ENCODE data around the gene PPOX. TPM values are rescaled to one million over a fixed set of nuclear protein-coding genes. Genes with fewer than 3 reads are reported as not detected.

Gene PPOX
- total RNA-seq, 2 experiments from 2014 or later: 33.6 to 40.7 TPM

DNA sequence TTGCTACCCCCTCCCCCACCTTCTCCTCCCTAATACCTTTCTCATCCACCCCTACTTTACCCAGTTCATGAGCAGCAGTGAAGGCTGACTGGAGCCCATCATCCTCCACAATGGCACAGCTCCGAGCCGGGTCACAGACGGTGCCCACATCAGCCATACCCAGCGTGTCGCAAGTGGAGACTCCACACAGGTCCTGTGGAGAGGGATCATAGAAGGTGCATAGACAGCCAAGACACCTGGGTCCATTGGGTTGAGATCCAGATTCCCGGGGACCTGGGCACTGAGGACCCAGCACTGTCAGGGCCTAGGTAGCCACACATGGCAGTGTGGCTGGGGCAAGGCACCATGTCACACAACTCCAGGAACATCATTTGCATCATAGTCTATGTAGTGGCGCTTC is 29.9 kb downstream of the PPOX start:
- ChIA-PET CTCF (interaction anchor here (1.1 kb wide), 1 partner anchor 14 kb away, joined by 4 read pairs; no protein-coding TSS in a partner anchor), POLR2A (no interaction called here)
- Mint-ChIP-seq H3K9me3 (no peaks in the 10 kb centered on the region), H3K27ac (peak overlapping the region; percentile 70), H3K27me3 (no peaks in the 10 kb centered on the region), H3K4me3 (no peak overlapping the region), H3K4me1 (peaks cover 51% of the 10 kb centered on the region), H3K36me3 (ENCODE audit: low read depth) (no peaks in the 10 kb centered on the region)
- no peak for DNase-seq

DNA sequence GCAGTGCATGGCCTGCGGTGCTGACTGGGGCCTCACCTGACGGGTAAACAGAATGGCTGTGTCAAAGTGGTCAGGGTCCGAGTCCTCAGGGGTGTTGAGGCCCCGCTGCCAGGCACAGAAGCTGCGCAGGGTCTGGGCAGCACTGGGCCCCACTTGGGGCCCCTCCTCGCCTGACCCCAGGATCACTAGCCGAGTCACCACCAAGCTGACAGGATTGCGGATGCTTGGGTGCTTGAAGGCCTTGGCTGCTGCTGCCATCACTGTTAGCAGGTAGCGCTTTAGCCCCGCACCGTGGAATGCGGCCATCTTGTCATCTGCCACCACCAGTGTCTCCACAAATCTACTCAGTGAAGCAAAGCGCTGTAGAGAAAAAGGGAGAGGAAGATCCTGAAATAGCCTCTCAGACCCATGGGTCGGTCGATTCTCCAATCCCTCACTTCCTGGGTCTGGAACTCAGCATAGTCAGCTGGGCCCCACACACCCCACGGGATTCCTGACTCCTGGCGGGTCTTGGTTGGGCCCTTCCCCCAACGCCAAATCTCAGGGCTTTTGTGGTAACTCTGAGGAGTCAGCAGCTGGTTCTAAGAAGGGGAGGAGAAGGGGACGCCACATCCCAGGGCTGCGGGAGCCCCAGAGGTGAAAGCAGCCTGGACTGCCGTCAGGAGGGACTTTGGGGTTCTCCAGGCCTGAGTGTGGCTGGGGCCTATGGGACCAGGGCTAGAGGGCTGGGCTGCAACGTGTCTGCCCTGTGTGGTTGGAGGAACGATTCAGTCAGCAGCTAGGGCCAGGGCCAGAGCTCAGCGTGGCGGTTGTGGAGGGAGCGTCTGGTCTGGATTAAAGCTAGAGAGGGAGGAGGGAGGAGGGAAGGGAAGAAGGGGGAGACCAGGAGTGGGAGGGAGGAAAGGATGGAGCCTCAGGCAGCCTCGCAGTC is 30.6 kb downstream of the PPOX start:
- no peaks in the 10 kb centered on the region for H3K36me3 Mint-ChIP-seq (ENCODE audit: low read depth)
- no peak overlapping the region for H3K4me3 Mint-ChIP-seq
- H3K9me3 Mint-ChIP-seq: no peaks in the 10 kb centered on the region
- ChIA-PET POLR2A (no interaction called here), CTCF (interaction anchor here (0.9 to 2.0 kb wide), 2 partner anchors 29 to 186 kb away, joined by 3 to 6 read pairs; partner anchors contain the start of gene TOMM40L)
- no peaks in the 10 kb centered on the region for H3K27me3 Mint-ChIP-seq
- H3K4me1 Mint-ChIP-seq: peaks cover 57% of the 10 kb centered on the region
- no peak for DNase-seq
- H3K27ac Mint-ChIP-seq: peak overlapping the region; percentile 1

DNA sequence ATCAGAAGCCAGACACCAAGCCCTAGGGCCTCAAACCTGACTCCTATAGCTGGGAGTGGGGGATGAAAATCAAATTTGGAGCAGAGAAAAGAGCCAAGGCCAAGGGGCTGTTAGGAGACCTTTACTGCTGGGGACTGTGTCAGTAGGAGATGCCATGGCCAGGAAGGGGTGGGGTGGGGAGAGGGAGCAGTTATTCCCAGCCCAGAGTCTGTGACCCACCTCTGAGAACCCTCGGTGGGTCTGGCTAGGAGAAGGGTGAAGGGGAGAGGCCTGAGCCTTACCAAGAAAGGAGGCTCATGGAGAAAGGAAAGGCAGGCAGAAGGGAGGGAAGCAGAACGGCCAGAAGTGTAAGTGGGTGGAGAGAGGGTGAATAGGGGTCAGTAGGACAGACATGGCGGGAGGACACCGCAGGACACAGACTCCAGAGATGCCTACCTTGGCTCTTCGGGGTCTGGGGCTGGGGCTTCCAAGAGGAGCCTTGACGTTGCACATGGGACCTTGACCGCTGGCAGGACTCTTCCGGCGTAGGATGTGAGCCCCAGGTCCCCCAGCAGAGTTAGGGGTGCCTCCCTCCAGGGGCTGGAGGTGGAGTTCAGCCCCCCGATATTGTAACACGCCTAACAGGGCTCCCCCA is 31.5 kb downstream of the PPOX start:
- DNase-seq: no peak
- Mint-ChIP-seq H3K4me1 (peaks cover 56% of the 10 kb centered on the region), H3K4me3 (no peak overlapping the region), H3K9me3 (no peaks in the 10 kb centered on the region), H3K36me3 (ENCODE audit: low read depth) (peaks cover 5% of the 10 kb centered on the region), H3K27ac (no peak overlapping the region), H3K27me3 (no peaks in the 10 kb centered on the region)
- CTCF ChIA-PET: interaction anchor here (0.5 to 2.0 kb wide), 8 partner anchors 11 to 192 kb away, joined by 3 to 6 read pairs (median 4); partner anchors contain the start of gene TOMM40L
- POLR2A ChIA-PET: interaction anchor here (0.5 kb wide), 1 partner anchor 10 kb away, joined by 9 read pairs; no protein-coding TSS in a partner anchor

- H3K27ac Mint-ChIP-seq: no peak overlapping the region
- no peak overlapping the region for H3K4me3 Mint-ChIP-seq
- ChIA-PET POLR2A (interaction anchor here (0.5 kb wide), 1 partner anchor 10 kb away, joined by 9 read pairs; no protein-coding TSS in a partner anchor), CTCF (interaction anchor here (0.5 to 2.0 kb wide), 9 partner anchors 7 to 191 kb away, joined by 3 to 6 read pairs (median 4); partner anchors contain the start of gene TOMM40L)
- H3K9me3 Mint-ChIP-seq: no peaks in the 10 kb centered on the region
- peaks cover 9% of the 10 kb centered on the region for H3K36me3 Mint-ChIP-seq (ENCODE audit: low read depth)
- no peak for DNase-seq
- H3K27me3 Mint-ChIP-seq: no peaks in the 10 kb centered on the region
- H3K4me1 Mint-ChIP-seq: peaks cover 56% of the 10 kb centered on the region
Measured at GRCh38 chr1:161198194-161198896, 32.1 kb downstream of the PPOX start.

DNA sequence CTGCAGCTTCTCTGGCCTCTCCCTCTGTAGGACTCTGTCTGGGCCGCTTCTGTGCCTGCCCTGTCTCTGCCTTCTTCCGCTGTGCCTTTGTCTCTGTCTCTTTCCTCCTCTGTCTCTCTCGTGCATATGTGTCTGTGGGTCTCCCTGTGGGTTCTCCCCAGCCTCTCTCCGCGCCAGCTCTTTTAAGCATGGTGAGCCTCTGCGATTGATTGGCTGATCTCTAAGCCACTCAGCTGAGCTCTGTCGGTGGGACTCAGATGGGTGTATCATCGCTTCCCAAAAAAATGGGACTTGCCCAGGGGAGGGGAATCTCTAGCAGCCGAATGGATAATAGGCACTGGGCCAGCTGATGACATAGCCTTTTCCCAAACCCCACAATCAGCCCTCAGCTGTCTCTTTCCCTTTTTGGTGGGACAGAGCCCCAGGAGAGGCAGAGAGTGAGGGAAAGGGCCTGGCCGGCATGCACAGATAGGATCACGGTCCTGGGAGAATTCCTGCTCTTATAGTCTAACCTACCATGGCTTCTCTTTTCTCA is 32.7 kb downstream of the PPOX start, which contains the start of gene ADAMTS4:
Gene ADAMTS4 (minus strand): TSS at position 158 of the 535 bp plus-strand sequence. CDS start 427 bp downstream, outside the sequence.
- Mint-ChIP-seq H3K4me3 (no peak within 1 kb of the TSS), H3K9me3 (no peaks in the 10 kb centered on the region), H3K27ac (peak within 1 kb of the TSS; percentile 98), H3K36me3 (ENCODE audit: low read depth) (peaks cover 15% of the 10 kb centered on the region), H3K4me1 (peaks cover 62% of the 10 kb centered on the region), H3K27me3 (no peaks in the 10 kb centered on the region)
- DNase-seq: no peak
- CTCF ChIA-PET: interaction anchor here (0.7 to 1.4 kb wide), 7 partner anchors 8 to 191 kb away, joined by 3 to 5 read pairs (median 4); no protein-coding TSS in a partner anchor
- POLR2A ChIA-PET: no interaction called here

- H3K36me3 Mint-ChIP-seq (ENCODE audit: low read depth): peaks cover 22% of the 10 kb centered on the region
- POLR2A ChIA-PET: no interaction called here
- DNase-seq: no peak
- H3K4me3 Mint-ChIP-seq: no peak overlapping the region
- peak overlapping the region; percentile 98 for H3K27ac Mint-ChIP-seq
- H3K27me3 Mint-ChIP-seq: no peaks in the 10 kb centered on the region
- CTCF ChIA-PET: interaction anchor here (0.9 to 1.4 kb wide), 3 partner anchors 9 to 17 kb away, joined by 3 to 5 read pairs (median 3); no protein-coding TSS in a partner anchor
- H3K9me3 Mint-ChIP-seq: no peaks in the 10 kb centered on the region
- H3K4me1 Mint-ChIP-seq: peaks cover 66% of the 10 kb centered on the region
Measured at GRCh38 chr1:161199506-161200139, 33.4 kb downstream of the PPOX start.

- ChIA-PET CTCF (interaction anchor here (0.7 to 3.1 kb wide), 7 partner anchors 9 to 181 kb away, joined by 3 to 36 read pairs (median 8); partner anchors contain the start of genes PPOX and TOMM40L), POLR2A (no interaction called here)
- no peaks in the 10 kb centered on the region for H3K27me3 Mint-ChIP-seq
- H3K4me3 Mint-ChIP-seq: no peak overlapping the region
- DNase-seq: no peak
- H3K4me1 Mint-ChIP-seq: peaks cover 65% of the 10 kb centered on the region
- H3K9me3 Mint-ChIP-seq: no peaks in the 10 kb centered on the region
- H3K27ac Mint-ChIP-seq: peak overlapping the region; percentile 98
- H3K36me3 Mint-ChIP-seq (ENCODE audit: low read depth): peaks cover 28% of the 10 kb centered on the region
Measured at GRCh38 chr1:161200421-161200991, 34.3 kb downstream of the PPOX start.

DNA sequence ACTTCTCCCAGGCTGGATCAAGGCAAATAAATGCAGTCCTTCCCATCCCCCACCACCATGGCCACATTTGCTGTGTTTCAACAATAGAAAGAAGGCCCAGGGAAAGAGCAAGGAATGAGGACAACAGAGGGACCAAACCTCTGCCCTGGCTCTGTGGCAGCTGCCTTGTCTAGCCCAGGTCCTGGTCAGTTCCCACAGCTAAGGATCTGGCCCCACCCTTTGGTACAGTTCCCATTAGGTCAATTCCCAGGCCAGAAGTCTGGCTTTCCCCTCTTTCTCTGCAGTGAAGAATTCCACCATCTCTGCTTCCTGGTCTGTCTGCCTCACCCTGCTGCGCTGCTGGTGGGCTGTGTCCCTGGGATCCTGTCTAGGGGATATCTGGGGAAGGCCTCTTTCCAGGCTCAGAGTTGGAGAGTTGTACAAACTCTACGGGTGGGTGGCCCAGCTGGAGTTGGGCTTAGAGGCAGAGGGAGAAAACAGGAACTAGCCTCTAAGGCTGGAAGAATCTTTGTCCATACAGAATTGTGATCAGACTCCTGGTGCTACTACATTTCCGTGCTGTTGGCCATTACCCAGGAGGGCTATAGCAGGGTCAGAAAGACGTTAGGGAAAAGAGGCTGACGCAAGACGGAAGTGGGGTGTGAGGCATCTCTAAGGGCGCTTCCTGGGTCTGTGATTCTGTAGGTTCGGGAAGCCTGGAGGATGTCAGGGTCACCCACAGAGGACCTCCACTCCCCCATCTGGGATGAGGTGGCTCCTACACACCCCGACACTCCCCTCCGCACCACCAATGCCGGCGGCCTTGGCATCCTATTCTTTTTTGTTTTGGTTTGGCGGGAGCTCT is 35.0 kb downstream of the PPOX start:
- peaks cover 69% of the 10 kb centered on the region for H3K4me1 Mint-ChIP-seq
- POLR2A ChIA-PET: interaction anchor here (0.6 to 1.5 kb wide), 2 partner anchors 8 to 24 kb away, joined by 3 to 6 read pairs; partner anchors contain the start of gene TOMM40L
- H3K27me3 Mint-ChIP-seq: no peaks in the 10 kb centered on the region

GRCh38 chr1:161201836-161202712 is 35.8 kb downstream of the PPOX start, which contains the start of gene NDUFS2:
Gene NDUFS2, plus strand, starts transcription at chr1:161202367. Its CDS starts 19 bp downstream, at chr1:161202386.
- H3K27me3 Mint-ChIP-seq: no peaks in the 10 kb centered on the region
- H3K4me3 Mint-ChIP-seq: peak within 1 kb of the TSS; percentile 96
- peak within 1 kb of the TSS; percentile 98 for H3K27ac Mint-ChIP-seq
- POLR2A ChIA-PET: interaction anchor here (0.6 to 1.5 kb wide), 2 partner anchors 9 to 24 kb away, joined by 3 to 6 read pairs; partner anchors contain the start of gene TOMM40L
- peak; percentile 98 for DNase-seq
- peaks cover 39% of the 10 kb centered on the region for H3K36me3 Mint-ChIP-seq (ENCODE audit: low read depth)
- no peaks in the 10 kb centered on the region for H3K9me3 Mint-ChIP-seq
- peaks cover 75% of the 10 kb centered on the region for H3K4me1 Mint-ChIP-seq
- CTCF ChIA-PET: interaction anchor here (0.9 to 3.1 kb wide), 17 partner anchors 9 to 188 kb away, joined by 3 to 36 read pairs (median 5); partner anchors contain the start of genes PPOX and TOMM40L

More for the DNA sequence above, 35.0 kb downstream of the PPOX start:
- no peaks in the 10 kb centered on the region for H3K9me3 Mint-ChIP-seq
- DNase-seq: no peak
- peak overlapping the region; percentile 98 for H3K27ac Mint-ChIP-seq
- peak overlapping the region; percentile 96 for H3K4me3 Mint-ChIP-seq
- CTCF ChIA-PET: interaction anchor here (0.7 to 3.1 kb wide), 17 partner anchors 9 to 188 kb away, joined by 3 to 36 read pairs (median 4); partner anchors contain the start of genes PPOX and TOMM40L
- peaks cover 31% of the 10 kb centered on the region for H3K36me3 Mint-ChIP-seq (ENCODE audit: low read depth)
